Neural progenitor cell (in vitro differentiated cells): ENCODE results near the gene SIPA1.

Source experiments
- EZH2 ChIP-seq: fragments of 200-600 bp; sonication (generic); IDR thresholded peaks from 2 replicates; pipeline ENCODE4 v1.6.1; 2017; ENCODE audit warnings: antibody characterized with exemption, mild to moderate bottlenecking, moderate library complexity
- EZH2phosphoT487 ChIP-seq: fragments of 200-600 bp; sonication (generic); IDR thresholded peaks from 2 replicates; pipeline ENCODE4 v1.6.1; 2017; ENCODE audit warnings: antibody characterized with exemption
- TF ChIP-seq, protein P1 (sequence below): fragments of 200-600 bp; sonication (generic); IDR thresholded peaks from 2 replicates; pipeline ENCODE4 v1.5.1; 2017; ENCODE audit warnings: antibody characterized with exemption, mild to moderate bottlenecking

DNA sequence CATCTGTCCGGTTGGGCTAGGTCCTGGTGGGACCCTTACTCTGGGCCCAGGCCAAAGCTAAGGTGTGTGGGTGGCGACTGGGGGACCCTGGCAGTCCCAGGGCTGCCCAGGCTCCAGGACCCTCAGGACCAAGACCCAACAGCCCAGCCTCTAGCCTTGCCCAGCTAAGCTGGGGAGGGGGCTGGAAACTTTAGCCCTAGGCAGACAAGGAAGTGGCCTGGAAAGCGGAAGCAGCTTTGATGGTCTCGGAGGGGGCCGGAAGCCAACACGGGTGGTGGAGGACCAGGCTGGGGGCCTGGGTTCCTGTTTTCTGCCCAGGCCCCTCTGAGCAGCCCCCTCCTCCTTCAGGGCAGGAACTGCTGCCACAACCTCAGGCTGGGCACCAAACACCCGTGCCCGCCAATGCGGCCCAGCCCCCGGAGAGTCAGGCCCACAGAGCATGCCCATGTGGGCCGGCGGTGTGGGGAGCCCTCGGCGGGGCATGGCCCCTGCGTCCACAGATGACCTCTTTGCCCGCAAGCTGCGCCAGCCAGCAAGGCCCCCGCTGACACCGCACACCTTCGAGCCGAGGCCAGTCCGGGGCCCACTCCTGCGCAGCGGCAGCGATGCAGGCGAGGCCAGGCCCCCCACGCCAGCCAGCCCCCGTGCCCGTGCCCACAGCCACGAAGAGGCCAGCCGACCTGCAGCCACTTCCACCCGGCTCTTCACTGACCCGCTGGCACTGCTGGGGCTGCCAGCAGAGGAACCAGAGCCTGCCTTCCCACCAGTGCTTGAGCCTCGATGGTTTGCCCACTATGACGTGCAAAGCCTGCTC lies 2.8 kb downstream of the SIPA1 start:
- TF ChIP-seq EZH2: no peak
- TF ChIP-seq, protein P1, sequence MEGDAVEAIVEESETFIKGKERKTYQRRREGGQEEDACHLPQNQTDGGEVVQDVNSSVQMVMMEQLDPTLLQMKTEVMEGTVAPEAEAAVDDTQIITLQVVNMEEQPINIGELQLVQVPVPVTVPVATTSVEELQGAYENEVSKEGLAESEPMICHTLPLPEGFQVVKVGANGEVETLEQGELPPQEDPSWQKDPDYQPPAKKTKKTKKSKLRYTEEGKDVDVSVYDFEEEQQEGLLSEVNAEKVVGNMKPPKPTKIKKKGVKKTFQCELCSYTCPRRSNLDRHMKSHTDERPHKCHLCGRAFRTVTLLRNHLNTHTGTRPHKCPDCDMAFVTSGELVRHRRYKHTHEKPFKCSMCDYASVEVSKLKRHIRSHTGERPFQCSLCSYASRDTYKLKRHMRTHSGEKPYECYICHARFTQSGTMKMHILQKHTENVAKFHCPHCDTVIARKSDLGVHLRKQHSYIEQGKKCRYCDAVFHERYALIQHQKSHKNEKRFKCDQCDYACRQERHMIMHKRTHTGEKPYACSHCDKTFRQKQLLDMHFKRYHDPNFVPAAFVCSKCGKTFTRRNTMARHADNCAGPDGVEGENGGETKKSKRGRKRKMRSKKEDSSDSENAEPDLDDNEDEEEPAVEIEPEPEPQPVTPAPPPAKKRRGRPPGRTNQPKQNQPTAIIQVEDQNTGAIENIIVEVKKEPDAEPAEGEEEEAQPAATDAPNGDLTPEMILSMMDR: no peak
- TF ChIP-seq EZH2phosphoT487: no peak
